HEK293 (cell line): ENCODE measurements around the gene GTPBP4.

Experiments used
- REPIN1 ChIP-seq: fragments of 450-650 bp; formaldehyde crosslinking; IDR thresholded peaks from 2 replicates; pipeline ENCODE4 v1.5.1; 2017; ENCODE audit warnings: missing biosample characterization, missing genetic modification characterization, low read depth
- YY1 ChIP-seq: fragments of 450-650 bp; formaldehyde crosslinking; IDR thresholded peaks from 2 replicates; pipeline ENCODE4 v1.5.1; 2018; ENCODE audit warnings: missing biosample characterization, missing genetic modification characterization
- TF ChIP-seq, protein P1 (sequence below): fragments of 450-650 bp; formaldehyde crosslinking; IDR thresholded peaks from 2 replicates; pipeline ENCODE4 v1.5.1; 2016; ENCODE audit warnings: missing biosample characterization, missing genetic modification characterization
- TF ChIP-seq, protein P2 (sequence below): fragments of 450-650 bp; formaldehyde crosslinking; IDR thresholded peaks from 2 replicates; pipeline ENCODE4 v1.5.1; 2016; ENCODE audit warnings: missing biosample characterization, missing genetic modification characterization

DNA sequence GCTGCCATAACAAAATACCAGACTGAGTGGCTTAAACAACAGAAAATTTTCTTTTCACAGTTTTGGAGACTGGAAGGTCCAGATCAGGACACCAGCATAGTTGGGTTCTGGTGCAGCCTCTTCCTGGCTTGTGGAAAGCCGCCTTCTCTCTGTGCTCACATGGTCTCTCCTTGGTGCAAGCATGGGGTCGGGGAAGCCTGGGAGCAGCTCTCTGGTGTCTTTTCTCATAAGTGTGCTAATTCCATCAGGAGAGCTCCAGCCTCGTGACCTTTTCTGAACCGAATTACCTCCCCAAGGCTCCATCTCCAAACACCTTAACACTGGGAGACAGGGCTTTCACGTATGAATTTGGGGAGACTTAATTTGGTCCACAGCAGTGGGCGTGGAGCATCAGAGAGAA lies 4.8 kb upstream of the GTPBP4 start:
- no peak for TF ChIP-seq REPIN1 (tag by site-specific recombination)
- TF ChIP-seq, protein P1, sequence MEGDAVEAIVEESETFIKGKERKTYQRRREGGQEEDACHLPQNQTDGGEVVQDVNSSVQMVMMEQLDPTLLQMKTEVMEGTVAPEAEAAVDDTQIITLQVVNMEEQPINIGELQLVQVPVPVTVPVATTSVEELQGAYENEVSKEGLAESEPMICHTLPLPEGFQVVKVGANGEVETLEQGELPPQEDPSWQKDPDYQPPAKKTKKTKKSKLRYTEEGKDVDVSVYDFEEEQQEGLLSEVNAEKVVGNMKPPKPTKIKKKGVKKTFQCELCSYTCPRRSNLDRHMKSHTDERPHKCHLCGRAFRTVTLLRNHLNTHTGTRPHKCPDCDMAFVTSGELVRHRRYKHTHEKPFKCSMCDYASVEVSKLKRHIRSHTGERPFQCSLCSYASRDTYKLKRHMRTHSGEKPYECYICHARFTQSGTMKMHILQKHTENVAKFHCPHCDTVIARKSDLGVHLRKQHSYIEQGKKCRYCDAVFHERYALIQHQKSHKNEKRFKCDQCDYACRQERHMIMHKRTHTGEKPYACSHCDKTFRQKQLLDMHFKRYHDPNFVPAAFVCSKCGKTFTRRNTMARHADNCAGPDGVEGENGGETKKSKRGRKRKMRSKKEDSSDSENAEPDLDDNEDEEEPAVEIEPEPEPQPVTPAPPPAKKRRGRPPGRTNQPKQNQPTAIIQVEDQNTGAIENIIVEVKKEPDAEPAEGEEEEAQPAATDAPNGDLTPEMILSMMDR (tag by site-specific recombination) = no peak
- TF ChIP-seq, protein P2, sequence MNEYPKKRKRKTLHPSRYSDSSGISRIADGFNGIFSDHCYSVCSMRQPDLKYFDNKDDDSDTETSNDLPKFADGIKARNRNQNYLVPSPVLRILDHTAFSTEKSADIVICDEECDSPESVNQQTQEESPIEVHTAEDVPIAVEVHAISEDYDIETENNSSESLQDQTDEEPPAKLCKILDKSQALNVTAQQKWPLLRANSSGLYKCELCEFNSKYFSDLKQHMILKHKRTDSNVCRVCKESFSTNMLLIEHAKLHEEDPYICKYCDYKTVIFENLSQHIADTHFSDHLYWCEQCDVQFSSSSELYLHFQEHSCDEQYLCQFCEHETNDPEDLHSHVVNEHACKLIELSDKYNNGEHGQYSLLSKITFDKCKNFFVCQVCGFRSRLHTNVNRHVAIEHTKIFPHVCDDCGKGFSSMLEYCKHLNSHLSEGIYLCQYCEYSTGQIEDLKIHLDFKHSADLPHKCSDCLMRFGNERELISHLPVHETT (tag by site-specific recombination) = no peak
- no peak for TF ChIP-seq YY1 (tag by site-specific recombination)
